GM10248 (cell line): ENCODE results near the gene CASTOR1.

Source experiments
- CTCF ChIA-PET: fragments of 300-600 bp; sonication (Branson Sonifier 250); formaldehyde crosslinking; extraction: SDS; loops from one replicate; lab custom pipeline; 2021; ENCODE audit warnings: antibody characterized with exemption; lab: Yijun Ruan, JAX
- POLR2A ChIA-PET: fragments of 350-650 bp; sonication (Branson Sonifier 250); formaldehyde crosslinking; extraction: SDS; loops from one replicate; lab custom pipeline; 2020; ENCODE audit warnings: antibody characterized with exemption; lab: Yijun Ruan, JAX
- DNase-seq: peaks from one replicate; pipeline ENCODE4 v3.0.0; 2012; ENCODE audit errors: extremely low spot score
- CTCF ChIP-seq: IDR thresholded peaks from 2 replicates; pipeline ENCODE4 v1.5.1; 2012; ENCODE audit warnings: mild to moderate bottlenecking, low read depth; ENCODE audit errors: extremely low read depth, missing control alignments, control extremely low read depth

CASTOR1 gene

GRCh38 chr22:30240541-30241417 is 48.5 kb downstream of the CASTOR1 start:
- CTCF ChIA-PET: interaction anchor here (1.0 kb wide), 2 partner anchors 20 to 124 kb away, joined by 3 to 4 read pairs; no protein-coding TSS in a partner anchor
- DNase-seq: no peak
- POLR2A ChIA-PET: interaction anchor here (0.6 kb wide), 1 partner anchor 1811 kb away, joined by 3 read pairs; no protein-coding TSS in a partner anchor
- TF ChIP-seq CTCF: no peak

GRCh38 chr22:30239488-30240405 is 49.6 kb downstream of the CASTOR1 start:
- TF ChIP-seq CTCF: no peak
- no peak for DNase-seq
- ChIA-PET POLR2A (interaction anchor here (0.6 kb wide), 1 partner anchor 14 kb away, joined by 3 read pairs; no protein-coding TSS in a partner anchor), CTCF (interaction anchor here (1.0 to 1.2 kb wide), 2 partner anchors 23 to 123 kb away, joined by 3 read pairs; no protein-coding TSS in a partner anchor)

- ChIA-PET CTCF (interaction anchor here (0.9 to 1.9 kb wide), 3 partner anchors 17 to 131 kb away, joined by 3 to 6 read pairs (median 3); no protein-coding TSS in a partner anchor), POLR2A (interaction anchor here (0.6 kb wide), 1 partner anchor 15 kb away, joined by 3 read pairs; no protein-coding TSS in a partner anchor)
- DNase-seq: no peak
- no peak for TF ChIP-seq CTCF
Observed at GRCh38 chr22:30238661-30239487, 50.4 kb downstream of the CASTOR1 start.

- CTCF ChIA-PET: interaction anchor here (0.9 to 1.9 kb wide), 2 partner anchors 18 to 130 kb away, joined by 3 to 6 read pairs; no protein-coding TSS in a partner anchor
- no peak for TF ChIP-seq CTCF
- POLR2A ChIA-PET: no interaction called here
Observed at GRCh38 chr22:30238136-30238535, 51.2 kb downstream of the CASTOR1 start.

GRCh38 chr22:30236875-30237274 is 52.4 kb downstream of the CASTOR1 start:
- no peak for DNase-seq
- POLR2A ChIA-PET: no interaction called here
- CTCF ChIA-PET: interaction anchor here (0.9 to 1.3 kb wide), 2 partner anchors 14 to 51 kb away, joined by 3 read pairs; no protein-coding TSS in a partner anchor
- TF ChIP-seq CTCF: no peak

More at GRCh38 chr22:30238136-30238535, 51.2 kb downstream of the CASTOR1 start:
- DNase-seq: no peak
